ENCODE data around the gene ABCC6. TPM values are rescaled to one million over a fixed set of nuclear protein-coding genes. Genes with fewer than 3 reads are reported as not detected.

Gene ABCC6
- total RNA-seq, 4 donors from 2014 or later: 0.23 to 4.8 (median 0.73) TPM

DNA sequence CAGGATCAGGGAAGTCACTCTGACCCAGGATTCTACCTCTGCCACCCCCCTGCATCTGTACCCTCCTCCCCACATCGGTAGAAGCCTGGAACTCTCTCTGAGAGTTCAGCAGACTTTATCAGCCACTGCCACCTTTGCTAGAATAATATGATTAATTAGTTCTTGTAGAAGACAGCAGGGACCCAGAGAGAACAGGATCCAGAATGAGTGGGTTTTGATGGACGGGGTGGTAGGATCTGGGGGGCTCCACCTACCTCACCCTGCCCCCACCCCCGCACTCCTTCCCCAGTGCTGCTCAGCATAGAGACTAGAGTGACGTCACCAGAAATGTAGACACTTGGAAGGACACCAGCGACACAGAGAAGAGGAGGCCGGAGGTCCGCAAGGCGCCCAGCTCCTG lies 33.5 kb downstream of the ABCC6 start:
- Histone ChIP-seq H3K4me3 (no peak overlapping the region), H3K27ac (no peak overlapping the region), H3K36me3 (no peaks in the 10 kb centered on the region), H3K9me3 (no peaks in the 10 kb centered on the region), H3K27me3 (no peaks in the 10 kb centered on the region), H3K4me1 (no peaks in the 10 kb centered on the region)
- no peak for DNase-seq
- intact Hi-C loops (cut with DNase I; ENCODE audit: low total_unique reads) (no loop called here), in situ Hi-C loops (cut with MboI; ENCODE audit: low sequenced_read_pairs in 4 of 4) (no loop called here)
- TF ChIP-seq, protein P1, sequence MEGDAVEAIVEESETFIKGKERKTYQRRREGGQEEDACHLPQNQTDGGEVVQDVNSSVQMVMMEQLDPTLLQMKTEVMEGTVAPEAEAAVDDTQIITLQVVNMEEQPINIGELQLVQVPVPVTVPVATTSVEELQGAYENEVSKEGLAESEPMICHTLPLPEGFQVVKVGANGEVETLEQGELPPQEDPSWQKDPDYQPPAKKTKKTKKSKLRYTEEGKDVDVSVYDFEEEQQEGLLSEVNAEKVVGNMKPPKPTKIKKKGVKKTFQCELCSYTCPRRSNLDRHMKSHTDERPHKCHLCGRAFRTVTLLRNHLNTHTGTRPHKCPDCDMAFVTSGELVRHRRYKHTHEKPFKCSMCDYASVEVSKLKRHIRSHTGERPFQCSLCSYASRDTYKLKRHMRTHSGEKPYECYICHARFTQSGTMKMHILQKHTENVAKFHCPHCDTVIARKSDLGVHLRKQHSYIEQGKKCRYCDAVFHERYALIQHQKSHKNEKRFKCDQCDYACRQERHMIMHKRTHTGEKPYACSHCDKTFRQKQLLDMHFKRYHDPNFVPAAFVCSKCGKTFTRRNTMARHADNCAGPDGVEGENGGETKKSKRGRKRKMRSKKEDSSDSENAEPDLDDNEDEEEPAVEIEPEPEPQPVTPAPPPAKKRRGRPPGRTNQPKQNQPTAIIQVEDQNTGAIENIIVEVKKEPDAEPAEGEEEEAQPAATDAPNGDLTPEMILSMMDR (IDR thresholded peaks at IDR 0.05 in 4 of 5, conservative IDR thresholded peaks at IDR 0.05 in 1 of 5): no peak
- TF ChIP-seq POLR2A (IDR thresholded peaks at IDR 0.05): no peak
- no peak for ATAC-seq

DNA sequence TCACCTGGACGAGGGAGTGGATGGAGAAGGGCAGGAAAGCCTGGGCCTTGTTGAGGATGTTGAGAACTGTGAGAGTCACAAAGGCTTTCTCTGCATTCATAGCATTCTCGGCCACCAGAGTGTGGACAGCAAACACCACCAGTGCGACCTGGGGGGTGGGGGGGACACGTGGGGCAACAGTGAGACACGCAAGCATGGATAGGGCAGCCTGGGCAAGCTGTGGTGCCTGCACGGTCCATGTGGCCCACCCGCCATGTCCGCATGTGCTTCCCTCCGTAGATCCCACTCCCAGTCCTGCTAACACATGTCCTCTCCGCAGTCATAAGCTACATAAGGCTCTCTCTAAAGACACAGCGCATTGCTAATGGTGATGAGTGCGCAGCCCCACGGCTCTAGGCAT lies 34.5 kb downstream of the ABCC6 start:
- no peaks in the 10 kb centered on the region for H3K4me1 ChIP-seq
- no peaks in the 10 kb centered on the region for H3K27me3 ChIP-seq
- TF ChIP-seq POLR2A (IDR thresholded peaks at IDR 0.05): no peak
- H3K9me3 ChIP-seq: no peaks in the 10 kb centered on the region
- H3K27ac ChIP-seq: no peak overlapping the region
- H3K4me3 ChIP-seq: no peak overlapping the region
- H3K36me3 ChIP-seq: no peaks in the 10 kb centered on the region
- ATAC-seq (no peak), DNase-seq (no peak)
- in situ Hi-C loops (cut with MboI; ENCODE audit: low sequenced_read_pairs in 4 of 4) (no loop called here), intact Hi-C loops (cut with DNase I; ENCODE audit: low total_unique reads) (no loop called here)

DNA sequence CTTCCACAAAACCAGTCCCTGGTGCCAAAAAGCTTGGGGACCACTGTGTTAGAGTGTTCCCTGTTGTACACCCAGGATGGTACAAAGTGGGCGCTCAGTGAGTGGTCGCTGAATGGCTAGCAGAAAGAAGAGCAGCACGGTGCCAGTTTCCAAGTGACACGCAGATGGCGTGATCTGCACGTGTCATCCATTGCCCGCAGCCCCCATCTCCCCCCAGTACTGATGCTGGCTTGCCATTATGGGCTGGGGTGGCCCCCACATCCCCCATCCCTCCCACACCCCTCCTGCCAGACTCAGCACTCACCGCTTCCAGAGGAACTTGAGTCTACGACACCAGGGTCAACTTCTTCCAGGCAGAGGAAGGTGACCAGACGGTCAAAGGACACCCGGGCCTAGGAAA lies 36.5 kb downstream of the ABCC6 start:
- DNase-seq (no peak), ATAC-seq (no peak)
- Histone ChIP-seq H3K4me1 (no peaks in the 10 kb centered on the region), H3K9me3 (no peaks in the 10 kb centered on the region), H3K27me3 (no peaks in the 10 kb centered on the region), H3K4me3 (no peak overlapping the region), H3K36me3 (no peaks in the 10 kb centered on the region), H3K27ac (no peak overlapping the region)
- intact Hi-C loops (cut with DNase I; ENCODE audit: low total_unique reads) (no loop called here), in situ Hi-C loops (cut with MboI; ENCODE audit: low sequenced_read_pairs in 4 of 4) (no loop called here)
- TF ChIP-seq POLR2A (IDR thresholded peaks at IDR 0.05): no peak
- TF ChIP-seq, protein P1 (IDR thresholded peaks at IDR 0.05 in 4 of 5, conservative IDR thresholded peaks at IDR 0.05 in 1 of 5): no peak

DNA sequence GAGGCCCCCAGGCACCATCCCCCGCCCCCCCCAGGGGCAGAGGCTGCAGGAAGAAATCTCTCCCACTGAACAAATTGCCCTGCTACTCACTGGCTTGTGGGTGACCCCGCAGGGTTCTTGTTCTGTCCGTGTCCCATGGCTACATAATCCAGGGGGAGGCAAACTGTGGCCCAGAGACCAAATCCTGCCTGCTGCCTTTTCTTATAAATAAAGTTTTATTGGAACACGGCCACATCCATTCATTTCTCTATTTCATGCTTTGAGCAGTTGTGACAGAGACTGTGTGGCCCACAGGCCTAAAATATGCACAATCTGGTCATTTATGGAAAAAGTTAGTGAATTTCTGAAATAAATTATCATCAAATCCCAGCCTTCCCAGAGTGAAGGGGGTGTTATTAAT lies 38.2 kb downstream of the ABCC6 start:
- in situ Hi-C loops (cut with MboI; ENCODE audit: low sequenced_read_pairs in 4 of 4): no loop called here
- TF ChIP-seq, protein P1 (IDR thresholded peaks at IDR 0.05 in 4 of 5, conservative IDR thresholded peaks at IDR 0.05 in 1 of 5): no peak
- TF ChIP-seq POLR2A (IDR thresholded peaks at IDR 0.05): no peak

DNA sequence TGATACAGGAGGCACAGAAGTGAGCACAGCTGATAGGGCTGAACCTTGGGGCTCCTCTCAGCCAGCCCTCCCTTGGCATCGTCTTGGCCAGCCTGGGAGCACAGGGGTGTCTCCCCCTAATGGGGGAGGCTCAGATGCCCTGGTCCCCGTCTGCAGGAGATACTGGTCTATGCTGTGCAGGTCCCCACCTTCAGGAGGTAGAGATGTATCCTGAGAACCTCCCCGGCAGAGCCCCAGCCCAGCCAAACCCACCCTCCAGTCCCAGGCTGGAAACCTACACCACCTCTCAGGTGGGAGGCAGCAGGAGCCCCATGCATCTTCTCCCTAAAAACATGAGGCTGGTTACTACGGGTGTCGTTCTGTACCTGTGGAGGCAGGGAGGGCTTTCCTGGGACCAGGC lies 38.7 kb downstream of the ABCC6 start:
- TF ChIP-seq, protein P1 (IDR thresholded peaks at IDR 0.05 in 4 of 5, conservative IDR thresholded peaks at IDR 0.05 in 1 of 5): no peak
- no peak for TF ChIP-seq POLR2A (IDR thresholded peaks at IDR 0.05)
- H3K4me3 ChIP-seq: no peak overlapping the region
- ATAC-seq (no peak), DNase-seq (no peak)
- no peaks in the 10 kb centered on the region for H3K27me3 ChIP-seq
- intact Hi-C loops (cut with DNase I; ENCODE audit: low total_unique reads): no loop called here
- H3K27ac ChIP-seq: no peak overlapping the region
- no peaks in the 10 kb centered on the region for H3K36me3 ChIP-seq
- no peaks in the 10 kb centered on the region for H3K4me1 ChIP-seq
- in situ Hi-C loops (cut with MboI; ENCODE audit: low sequenced_read_pairs in 4 of 4): no loop called here
- no peaks in the 10 kb centered on the region for H3K9me3 ChIP-seq

More for the DNA sequence above, 38.2 kb downstream of the ABCC6 start:
- H3K4me3 ChIP-seq: no peak overlapping the region
- no peaks in the 10 kb centered on the region for H3K4me1 ChIP-seq
- no peak overlapping the region for H3K27ac ChIP-seq
- H3K9me3 ChIP-seq: no peaks in the 10 kb centered on the region
- intact Hi-C loops (cut with DNase I; ENCODE audit: low total_unique reads): no loop called here
- no peak for ATAC-seq
- DNase-seq: no peak
- H3K27me3 ChIP-seq: no peaks in the 10 kb centered on the region
- no peaks in the 10 kb centered on the region for H3K36me3 ChIP-seq
